Natural killer cell treated with Interleukin-12 subunit alpha and Interleukin-12 subunit beta and Interleukin-15 and Interleukin-18, amount 100 ng/mL, for 72 hours (primary cell): ENCODE results near the gene HLA-C. TPM values are rescaled to one million over a fixed set of nuclear protein-coding genes. Genes with fewer than 3 reads are reported as not detected.
"Not testable (repeated sequence)": the region's sequence is repeated elsewhere in the genome, so short reads cannot be mapped to it uniquely, and the experiment has no call there.

ENCODE experiments used
- ATAC-seq, 2 donors: fragments of 150-1000 bp; cut with Tn5 transposase in 1 of 2; sonication (Bioruptor Pico), chemical (Tn5 transposase) in 1 of 2; 2 replicates each; pipeline ENCODE4 v1.10.0; 2021
- DNase-seq: peaks from one replicate; pipeline ENCODE4 v3.0.0; 2022; ENCODE audit warnings: low spot score
- H3K27ac Mint-ChIP-seq, 2 donors: 1 replicate in 1 of 2; 2 replicates in 1 of 2; pipeline ENCODE4 v1.8.0; 2022; ENCODE audit warnings: mixed read lengths in 2 of 2, mild to moderate bottlenecking in 1 of 2, moderate library complexity in 1 of 2
- H3K27me3 Mint-ChIP-seq, 2 donors: 1 replicate in 1 of 2; 2 replicates in 1 of 2; pipeline ENCODE4 v1.8.0; 2022; ENCODE audit warnings: mixed read lengths in 2 of 2
- H3K36me3 Mint-ChIP-seq: one replicate; pipeline ENCODE4 v1.8.0; 2022; ENCODE audit warnings: mixed read lengths
- H3K4me1 Mint-ChIP-seq, 2 donors: 1 replicate in 1 of 2; 2 replicates in 1 of 2; pipeline ENCODE4 v1.8.0; 2022; ENCODE audit warnings: low read depth in 2 of 2, mixed read lengths in 2 of 2, mild to moderate bottlenecking in 1 of 2
- H3K4me3 Mint-ChIP-seq: one replicate; pipeline ENCODE4 v1.8.0; 2022; ENCODE audit warnings: mixed read lengths
- H3K9me3 Mint-ChIP-seq: 2 replicates; pipeline ENCODE4 v1.8.0; 2022; ENCODE audit warnings: mixed read lengths
- total RNA-seq, 2 donors: library from RNA; stranded (reverse); gene quantifications; one replicate each; pipeline ENCODE4 v1.2.3, GENCODE V29; 2022

HLA-C gene
- total RNA-seq, 2 donors from 2014 or later, result 1,205 to 1,894 TPM

DNA sequence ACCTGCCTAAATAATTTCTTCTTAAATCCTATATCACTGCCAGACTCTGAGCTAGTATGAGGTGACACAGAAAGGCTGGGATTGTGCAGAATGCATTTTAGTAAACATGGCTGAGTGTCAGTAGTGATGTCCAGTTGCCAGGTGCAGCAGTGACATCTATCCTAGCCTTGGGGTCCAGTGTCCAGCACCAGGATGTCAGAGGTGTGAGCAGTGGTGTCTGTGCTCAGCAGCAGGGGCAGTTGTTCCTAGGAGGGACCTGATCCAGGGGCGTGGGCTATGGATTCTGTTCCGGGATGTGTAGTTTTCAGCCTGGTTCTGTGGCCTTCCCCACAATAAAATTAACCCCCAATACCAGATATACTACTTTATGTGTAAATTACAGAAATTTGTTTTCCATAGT lies 6.0 kb downstream of the HLA-C start:
- H3K4me1 Mint-ChIP-seq, result peaks cover 33 to 37% of the 10 kb centered on the region in 2 donors
- peaks cover 54% of the 10 kb centered on the region for H3K36me3 Mint-ChIP-seq
- ATAC-seq, result peak in 1 of 2 donors; percentile 43
- DNase-seq, result no peak
- H3K4me3 Mint-ChIP-seq, result no peak overlapping the region
- peak overlapping the region in 1 of 2 donors; percentile 34 for H3K27ac Mint-ChIP-seq
- H3K27me3 Mint-ChIP-seq, result peaks cover 0 to 2% of the 10 kb centered on the region in 2 donors
- H3K9me3 Mint-ChIP-seq, result peaks cover 16% of the 10 kb centered on the region

DNA sequence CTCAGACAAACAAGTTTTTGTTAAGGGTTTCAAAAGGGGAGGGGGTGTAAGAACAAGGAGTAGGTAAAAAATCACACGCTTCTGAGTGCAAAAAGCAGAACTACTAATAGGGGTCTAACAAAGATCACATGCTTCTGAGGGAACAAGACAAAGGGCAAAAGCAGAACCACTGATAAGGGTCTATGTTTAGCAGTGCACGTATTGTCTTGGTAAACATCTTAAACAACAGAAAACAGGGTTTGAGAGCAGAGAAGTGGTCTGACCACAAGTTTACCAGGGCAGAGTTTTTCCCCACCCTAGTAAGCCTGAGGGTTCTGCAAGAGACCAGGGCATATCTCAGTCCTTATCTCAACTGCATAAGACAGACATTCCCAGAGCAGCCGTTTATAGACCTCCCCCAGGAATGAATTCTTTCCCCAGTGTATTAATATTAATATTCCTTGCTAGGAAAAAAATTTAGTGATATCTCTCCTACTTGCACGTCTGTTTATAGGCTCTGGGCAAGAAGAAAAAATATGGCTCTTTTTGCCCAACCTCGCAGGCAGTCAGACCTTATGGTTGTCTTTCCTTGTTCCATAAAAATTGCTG lies 8.5 kb downstream of the HLA-C start:
- not testable (repeated sequence) for H3K27me3 Mint-ChIP-seq, DNase-seq, H3K4me3 Mint-ChIP-seq, H3K27ac Mint-ChIP-seq, ATAC-seq
- Mint-ChIP-seq H3K36me3 (peaks cover 37% of the 10 kb centered on the region), H3K4me1 (peaks cover 16 to 19% of the 10 kb centered on the region in 2 donors), H3K9me3 (peaks cover 19% of the 10 kb centered on the region)

DNA sequence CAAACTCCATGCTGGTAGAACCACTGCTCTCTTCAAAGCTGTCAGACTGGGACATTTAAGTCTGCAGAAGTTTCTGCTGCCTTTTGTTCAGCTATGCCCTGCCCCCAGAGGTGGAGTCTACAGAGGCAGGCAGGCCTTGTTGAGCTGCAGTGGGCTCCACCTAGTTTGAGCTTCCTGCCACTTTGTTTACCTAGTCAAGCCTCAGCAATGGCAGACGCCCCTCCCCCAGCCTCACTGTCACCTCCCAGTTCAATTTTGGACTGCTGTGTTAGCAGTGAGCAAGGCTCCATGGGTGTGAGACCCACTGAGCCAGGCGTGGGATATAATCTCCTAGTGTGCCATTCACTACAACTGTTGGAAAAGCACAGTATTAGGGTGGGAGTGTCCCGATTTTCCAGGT lies 11.9 kb downstream of the HLA-C start:
- not testable (repeated sequence) for H3K27ac Mint-ChIP-seq, H3K4me1 Mint-ChIP-seq, H3K4me3 Mint-ChIP-seq, DNase-seq, ATAC-seq
- H3K36me3 Mint-ChIP-seq, result peaks cover 31% of the 10 kb centered on the region
- H3K9me3 Mint-ChIP-seq, result peaks cover 19% of the 10 kb centered on the region
- H3K27me3 Mint-ChIP-seq, result peaks cover 25 to 31% of the 10 kb centered on the region in 2 donors

DNA sequence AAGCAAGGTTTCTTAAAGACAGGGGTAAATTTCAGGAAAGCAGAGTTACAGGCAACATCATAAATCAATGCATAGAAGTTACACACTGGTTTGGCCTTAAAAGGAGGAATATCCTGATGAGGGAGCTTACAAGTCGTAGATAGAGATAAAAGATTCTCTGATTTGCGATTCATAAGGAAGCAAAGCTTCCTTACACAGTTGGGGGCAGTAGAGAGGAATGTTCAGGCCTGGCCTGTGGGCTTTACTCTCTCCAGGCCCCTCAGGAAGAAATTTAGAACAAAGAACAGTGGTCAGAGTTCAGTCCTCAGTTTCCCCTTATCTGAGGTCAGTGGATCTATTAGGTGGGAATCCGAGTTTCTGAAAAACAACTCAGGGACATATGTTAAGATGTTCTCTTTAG lies 19.3 kb downstream of the HLA-C start:
- Mint-ChIP-seq H3K36me3 (peaks cover 22% of the 10 kb centered on the region), H3K27ac (no peak overlapping the region), H3K4me1 (no peaks in the 10 kb centered on the region), H3K27me3 (peaks cover 43 to 48% of the 10 kb centered on the region in 2 donors), H3K4me3 (no peak overlapping the region), H3K9me3 (peaks cover 7% of the 10 kb centered on the region)
- no peak for DNase-seq
- no peak for ATAC-seq

DNA sequence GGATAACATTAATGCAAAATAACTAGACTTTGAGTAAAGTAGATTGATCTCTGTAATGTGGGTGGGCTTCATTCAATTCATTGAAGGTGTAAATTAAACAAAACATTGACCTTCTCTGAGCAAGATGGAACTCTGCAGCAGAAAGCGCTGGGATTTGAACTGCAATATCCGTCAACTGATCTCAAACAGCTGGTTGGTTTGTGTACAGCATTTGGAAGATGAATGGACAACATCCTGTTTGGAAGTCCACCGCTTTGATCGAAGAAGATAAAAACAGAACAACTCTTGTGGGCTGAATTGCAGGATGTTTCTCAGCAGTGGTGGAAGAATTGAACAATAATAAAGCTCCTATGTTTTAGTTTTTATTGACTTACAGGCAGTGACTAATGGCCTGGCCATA lies 20.6 kb downstream of the HLA-C start:
- Mint-ChIP-seq H3K27me3 (peaks cover 46 to 48% of the 10 kb centered on the region in 2 donors), H3K9me3 (peaks cover 12% of the 10 kb centered on the region), H3K4me3 (no peak overlapping the region), H3K36me3 (peaks cover 30% of the 10 kb centered on the region), H3K27ac (no peak overlapping the region), H3K4me1 (no peaks in the 10 kb centered on the region)
- DNase-seq (no peak), ATAC-seq (no peak)

DNA sequence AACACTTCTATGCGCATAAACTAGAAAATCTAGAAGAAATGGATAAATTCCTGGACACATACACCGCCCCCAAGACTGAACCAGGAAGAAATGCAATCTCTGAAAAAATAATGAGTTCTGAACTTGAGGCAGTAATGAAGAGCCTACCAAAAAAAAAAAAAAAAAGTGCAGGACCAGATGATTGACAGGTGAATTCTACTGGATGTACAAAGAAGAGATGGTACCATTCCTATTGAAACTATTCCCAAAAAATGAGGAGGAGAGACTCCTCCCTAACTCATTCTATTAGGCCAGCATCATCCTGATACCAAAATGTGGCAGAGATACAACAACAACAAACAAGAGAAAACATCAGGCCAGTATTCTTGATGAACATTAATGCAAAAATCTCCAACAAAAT lies 22.7 kb downstream of the HLA-C start:
- ATAC-seq (no peak), DNase-seq (no peak)
- Mint-ChIP-seq H3K36me3 (peaks cover 30% of the 10 kb centered on the region), H3K4me3 (no peak overlapping the region), H3K4me1 (no peaks in the 10 kb centered on the region), H3K27me3 (peaks cover 45 to 47% of the 10 kb centered on the region in 2 donors), H3K9me3 (peaks cover 12% of the 10 kb centered on the region), H3K27ac (no peak overlapping the region)

DNA sequence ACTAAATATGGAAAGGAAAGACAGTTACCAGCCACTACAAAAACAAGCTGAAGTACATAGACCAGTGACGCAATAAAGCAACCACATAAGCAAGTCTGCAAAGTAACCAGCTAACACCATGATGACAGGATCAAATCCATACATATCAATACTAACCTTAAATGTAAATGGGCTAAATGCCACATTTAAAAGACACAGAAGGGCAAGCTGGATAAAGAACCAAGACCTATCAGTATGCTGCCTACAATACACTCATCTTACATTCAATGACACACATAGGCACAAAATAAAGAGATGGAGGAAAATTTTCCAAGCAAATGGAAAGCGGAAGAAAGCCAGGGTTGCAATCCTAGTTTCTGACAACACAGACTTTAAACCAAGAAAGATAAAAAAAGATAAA lies 24.1 kb downstream of the HLA-C start:
- H3K36me3 Mint-ChIP-seq, result peaks cover 30% of the 10 kb centered on the region
- no peaks in the 10 kb centered on the region for H3K4me1 Mint-ChIP-seq
- no peak overlapping the region for H3K4me3 Mint-ChIP-seq
- DNase-seq (no peak), ATAC-seq (no peak)
- peaks cover 46 to 47% of the 10 kb centered on the region in 2 donors for H3K27me3 Mint-ChIP-seq
- no peak overlapping the region for H3K27ac Mint-ChIP-seq
- H3K9me3 Mint-ChIP-seq, result peaks cover 12% of the 10 kb centered on the region

DNA sequence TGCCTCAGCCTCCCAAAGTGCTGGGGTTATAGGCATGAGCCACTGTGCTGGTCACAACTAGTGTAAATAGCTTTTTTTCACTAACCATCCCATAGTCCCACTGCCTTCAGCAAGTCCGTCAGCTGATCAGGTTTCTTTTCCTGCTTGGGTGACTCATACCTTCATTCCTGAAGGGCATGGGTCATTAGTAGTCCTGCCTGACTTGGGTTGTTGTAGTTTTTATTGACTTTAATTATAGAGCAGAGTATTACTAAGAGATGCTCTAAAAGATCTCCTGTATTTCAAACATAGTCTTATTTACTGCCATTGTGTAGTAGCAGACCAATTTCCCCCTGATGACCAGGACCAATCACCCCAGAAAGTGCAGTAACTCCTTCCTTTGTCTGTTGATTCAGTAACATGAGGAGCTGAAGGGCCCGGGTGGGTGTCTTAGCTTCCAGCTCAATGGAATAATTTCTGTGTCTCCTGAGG lies 25.8 kb downstream of the HLA-C start:
- Mint-ChIP-seq H3K4me3 (no peak overlapping the region), H3K36me3 (peaks cover 30% of the 10 kb centered on the region)

DNA sequence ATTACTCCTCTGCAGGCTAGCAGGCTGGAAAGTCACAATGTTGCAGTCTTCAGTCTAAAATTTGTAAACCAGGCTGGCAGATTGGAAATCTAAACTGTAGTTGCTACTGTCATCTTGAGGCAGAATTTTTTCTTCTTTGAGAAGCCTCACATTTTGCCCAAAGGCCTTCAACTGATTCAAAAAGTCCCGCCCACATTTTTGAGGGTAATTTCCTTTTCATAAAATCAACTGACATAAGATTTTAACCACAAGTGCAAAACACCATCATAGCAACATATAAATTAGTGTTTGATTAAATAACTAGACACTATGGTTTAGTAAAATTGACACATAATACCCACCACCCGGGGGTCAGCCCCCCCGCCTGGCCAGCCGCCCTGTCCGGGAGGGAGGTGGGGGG lies 28.4 kb downstream of the HLA-C start:
- no peak overlapping the region for H3K27ac Mint-ChIP-seq
- no peaks in the 10 kb centered on the region for H3K4me1 Mint-ChIP-seq
- no peak overlapping the region for H3K4me3 Mint-ChIP-seq
- no peak for ATAC-seq
- DNase-seq, result no peak
- H3K27me3 Mint-ChIP-seq, result peaks cover 23 to 28% of the 10 kb centered on the region in 2 donors
- peaks cover 12% of the 10 kb centered on the region for H3K9me3 Mint-ChIP-seq
- peaks cover 22% of the 10 kb centered on the region for H3K36me3 Mint-ChIP-seq

More for the DNA sequence above, 25.8 kb downstream of the HLA-C start:
- Mint-ChIP-seq H3K4me1 (no peaks in the 10 kb centered on the region), H3K27ac (no peak overlapping the region), H3K27me3 (peaks cover 37 to 38% of the 10 kb centered on the region in 2 donors), H3K9me3 (peaks cover 12% of the 10 kb centered on the region)
- ATAC-seq (no peak), DNase-seq (no peak)

DNA sequence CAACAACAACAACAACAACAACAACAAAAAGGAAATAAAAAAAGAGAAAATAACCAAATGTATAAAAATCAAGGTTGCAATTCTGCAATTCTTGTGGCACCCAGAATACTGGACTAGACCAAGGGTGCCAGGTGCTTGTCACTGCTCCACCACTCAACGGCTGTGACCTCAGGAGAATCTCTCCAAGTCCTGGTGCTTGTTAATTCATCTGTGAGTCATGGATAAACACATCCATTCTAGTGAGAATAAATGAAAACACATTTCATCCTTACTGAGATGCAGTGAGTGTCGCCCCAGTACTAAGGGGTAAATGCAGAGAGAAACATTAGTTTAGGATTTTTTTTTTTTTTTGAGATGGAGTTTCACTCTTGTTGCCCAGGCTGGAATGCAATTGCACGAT lies 32.0 kb downstream of the HLA-C start:
- H3K4me3 Mint-ChIP-seq, result no peak overlapping the region
- DNase-seq (no peak), ATAC-seq (no peak)
- no peak overlapping the region for H3K27ac Mint-ChIP-seq
- no peaks in the 10 kb centered on the region for H3K9me3 Mint-ChIP-seq
- H3K4me1 Mint-ChIP-seq, result no peaks in the 10 kb centered on the region
- peaks cover 5 to 17% of the 10 kb centered on the region in 2 donors for H3K27me3 Mint-ChIP-seq
- no peaks in the 10 kb centered on the region for H3K36me3 Mint-ChIP-seq

DNA sequence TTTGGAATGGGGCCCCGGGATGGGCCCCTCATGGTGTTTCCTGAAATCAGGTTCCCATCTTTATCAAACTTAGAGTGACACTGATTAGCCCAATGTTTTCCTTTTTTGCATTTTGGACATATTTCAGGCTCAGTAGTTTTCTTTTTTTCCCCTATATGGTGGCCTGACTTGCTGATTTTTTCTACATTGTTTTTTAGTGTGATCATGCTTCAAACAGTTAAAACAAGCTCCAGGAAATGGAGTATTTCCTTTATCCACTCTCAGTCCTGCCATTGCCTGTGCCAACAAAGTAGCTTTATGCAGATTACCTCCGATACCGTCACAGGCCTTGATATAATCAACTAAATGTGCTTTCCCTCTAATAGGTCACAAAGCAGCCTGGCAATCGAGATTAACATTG lies 37.8 kb downstream of the HLA-C start:
- H3K36me3 Mint-ChIP-seq, ATAC-seq, H3K9me3 Mint-ChIP-seq, H3K4me3 Mint-ChIP-seq, H3K27ac Mint-ChIP-seq, DNase-seq, H3K4me1 Mint-ChIP-seq: not testable (repeated sequence)
- peaks cover 31 to 32% of the 10 kb centered on the region in 2 donors for H3K27me3 Mint-ChIP-seq

DNA sequence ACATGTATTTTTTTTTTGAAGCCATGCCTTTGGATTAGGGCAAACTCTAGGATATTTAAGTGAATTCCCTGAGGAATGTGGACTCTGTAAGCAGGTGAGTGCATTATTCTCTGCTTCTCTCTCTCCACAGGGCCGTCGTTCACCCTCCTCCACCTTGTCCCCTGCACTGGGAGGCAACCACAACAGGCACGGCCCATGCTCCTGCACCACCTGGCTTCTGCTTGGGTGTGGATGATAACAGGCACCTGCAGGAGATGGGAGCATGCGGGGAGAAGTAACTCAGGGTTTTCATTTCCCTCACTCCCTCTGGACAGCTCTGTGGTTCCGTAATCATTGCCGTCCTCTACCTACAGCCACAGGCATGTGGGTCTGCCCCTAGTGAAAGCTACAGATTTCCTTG lies 43.4 kb downstream of the HLA-C start:
- H3K4me1 Mint-ChIP-seq, result peaks cover 6 to 7% of the 10 kb centered on the region in 2 donors
- ATAC-seq, result no peak
- no peak overlapping the region for H3K4me3 Mint-ChIP-seq
- H3K9me3 Mint-ChIP-seq, result no peaks in the 10 kb centered on the region
- no peaks in the 10 kb centered on the region for H3K36me3 Mint-ChIP-seq
- peaks cover 14 to 17% of the 10 kb centered on the region in 2 donors for H3K27me3 Mint-ChIP-seq
- DNase-seq, result no peak
- H3K27ac Mint-ChIP-seq, result no peak overlapping the region

DNA sequence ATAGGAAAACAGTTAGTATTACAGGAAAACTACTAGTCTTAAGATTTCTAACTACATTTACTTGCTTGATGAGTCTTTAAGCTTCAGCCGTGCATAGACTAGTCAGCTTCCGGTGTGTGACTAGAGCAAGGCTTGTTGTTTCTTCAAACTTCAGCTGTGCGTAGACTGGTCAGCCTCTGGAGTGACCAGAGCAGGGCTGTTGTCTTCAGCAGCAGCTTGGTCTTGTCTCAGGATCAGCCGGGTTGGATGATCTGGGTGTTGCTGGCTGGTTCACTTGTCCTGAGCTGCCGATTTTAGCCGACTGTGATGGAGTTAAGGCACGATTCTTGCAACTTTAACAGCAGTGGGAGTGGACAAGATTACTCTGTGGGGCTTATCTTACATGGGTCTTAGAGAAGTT lies 44.7 kb downstream of the HLA-C start:
- Mint-ChIP-seq H3K4me1 (peaks cover 6 to 7% of the 10 kb centered on the region in 2 donors), H3K27ac (no peak overlapping the region), H3K27me3 (peaks cover 7 to 9% of the 10 kb centered on the region in 2 donors), H3K4me3 (no peak overlapping the region), H3K9me3 (no peaks in the 10 kb centered on the region), H3K36me3 (no peaks in the 10 kb centered on the region)
- ATAC-seq (no peak), DNase-seq (no peak)

DNA sequence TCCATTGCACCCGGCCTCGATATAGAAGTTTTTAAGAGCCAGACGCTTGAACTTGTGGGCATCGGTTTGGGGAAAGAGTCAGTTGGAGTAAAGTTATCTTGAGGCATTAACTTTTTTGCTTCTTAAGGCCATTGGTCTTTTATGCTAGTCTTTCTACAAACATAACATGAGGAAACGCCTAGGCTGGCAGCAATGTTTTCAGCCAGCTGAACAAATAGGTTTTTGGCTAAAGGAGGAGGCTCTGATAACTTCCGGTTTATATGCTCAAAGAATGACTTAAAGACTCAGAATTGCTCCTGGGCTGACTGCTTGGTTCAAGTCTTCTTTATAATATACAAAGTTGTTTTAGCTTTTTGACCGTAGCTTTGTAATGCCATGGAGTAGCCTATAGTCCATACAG lies 46.2 kb downstream of the HLA-C start:
- no peak for DNase-seq
- Mint-ChIP-seq H3K27me3 (peaks cover 6 to 8% of the 10 kb centered on the region in 2 donors), H3K9me3 (no peaks in the 10 kb centered on the region), H3K27ac (no peak overlapping the region), H3K36me3 (no peaks in the 10 kb centered on the region), H3K4me1 (peaks cover 6 to 7% of the 10 kb centered on the region in 2 donors), H3K4me3 (no peak overlapping the region)
- ATAC-seq, result no peak

DNA sequence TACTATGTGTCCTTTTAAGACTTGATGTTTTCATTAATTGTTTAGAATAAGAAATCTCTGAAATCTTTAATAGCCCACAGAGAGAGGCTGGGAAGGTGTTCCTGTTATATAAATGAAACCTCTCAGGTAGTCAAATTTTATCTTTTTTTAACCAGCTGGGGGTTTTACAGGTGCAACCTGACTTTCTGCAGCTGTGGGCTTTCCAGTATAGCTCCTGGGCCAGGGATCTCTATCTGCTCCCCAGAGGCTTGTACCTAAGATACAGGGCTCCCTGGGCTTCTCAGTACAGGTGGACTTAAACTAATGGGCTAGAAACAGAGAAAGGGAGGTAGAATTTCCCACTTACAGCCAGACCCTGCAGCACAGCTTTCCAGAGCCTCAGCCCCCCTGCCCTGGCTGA lies 49.4 kb downstream of the HLA-C start:
- H3K4me1 Mint-ChIP-seq, result no peaks in the 10 kb centered on the region
- no peak for DNase-seq
- H3K9me3 Mint-ChIP-seq, result no peaks in the 10 kb centered on the region
- H3K36me3 Mint-ChIP-seq, result no peaks in the 10 kb centered on the region
- H3K27ac Mint-ChIP-seq, result no peak overlapping the region
- no peak overlapping the region for H3K4me3 Mint-ChIP-seq
- ATAC-seq, result no peak
- peaks cover 3 to 8% of the 10 kb centered on the region in 2 donors for H3K27me3 Mint-ChIP-seq
